ENCODE data around the gene ITLN1.
A peak's percentile ranks its signal among the peaks of the same experiment; 100 is the strongest.
"Not testable (repeated sequence)": the region's sequence is repeated elsewhere in the genome, so short reads cannot be mapped to it uniquely, and the experiment has no call there.

The ITLN1 gene

GRCh38 chr1:160885042-160885441, at the start of gene ITLN1:
TSS of gene ITLN1 (minus strand) at chr1:160885180. CDS start at chr1:160884877, 303 bp downstream.
- DNase-seq: no peak

- not testable (repeated sequence) for DNase-seq
These were observed 48.3 kb upstream of the ITLN1 start for GRCh38 chr1:160933305-160933704.

- no peak for DNase-seq
These were observed 40.8 kb upstream of the ITLN1 start for GRCh38 chr1:160925652-160926244.

- DNase-seq: no peak
These were observed 40.0 kb upstream of the ITLN1 start for GRCh38 chr1:160924791-160925651.

- DNase-seq: no peak
These were observed 31.7 kb upstream of the ITLN1 start for GRCh38 chr1:160916666-160917065.

GRCh38 chr1:160913229-160913628, 28.2 kb upstream of the ITLN1 start:
- DNase-seq: not testable (repeated sequence)

GRCh38 chr1:160911925-160912324, 26.9 kb upstream of the ITLN1 start:
- DNase-seq: no peak

GRCh38 chr1:160911441-160911840, 26.5 kb upstream of the ITLN1 start:
- DNase-seq: no peak

- DNase-seq: no peak
These were observed 25.3 kb upstream of the ITLN1 start for GRCh38 chr1:160910170-160910750.

- DNase-seq: no peak
These were observed 23.0 kb upstream of the ITLN1 start for GRCh38 chr1:160907976-160908375.

GRCh38 chr1:160905617-160905989, 20.6 kb upstream of the ITLN1 start:
- no peak for DNase-seq

GRCh38 chr1:160904783-160905616, 20.0 kb upstream of the ITLN1 start:
- no peak for DNase-seq

GRCh38 chr1:160902251-160902650, 17.3 kb upstream of the ITLN1 start:
- not testable (repeated sequence) for DNase-seq

- DNase-seq: no peak
These were observed 16.8 kb upstream of the ITLN1 start for GRCh38 chr1:160901768-160902167.

GRCh38 chr1:160900683-160901082, 15.7 kb upstream of the ITLN1 start:
- DNase-seq: not testable (repeated sequence)

GRCh38 chr1:160894368-160895135, 9.6 kb upstream of the ITLN1 start:
- not testable (repeated sequence) for DNase-seq

GRCh38 chr1:160891474-160891873, 6.5 kb upstream of the ITLN1 start:
- DNase-seq: no peak

GRCh38 chr1:160888926-160889325, 3.9 kb upstream of the ITLN1 start:
- DNase-seq: no peak

GRCh38 chr1:160887071-160887470, 2.1 kb upstream of the ITLN1 start:
- peak; percentile 25 to 36 for DNase-seq

- DNase-seq: peak; percentile 23 to 31
These were observed 401 bp downstream of the ITLN1 start for GRCh38 chr1:160884579-160884978.

- DNase-seq: peak; percentile 61 to 62
These were observed 1.1 kb downstream of the ITLN1 start for GRCh38 chr1:160883581-160884513.

Measured in AML-193 (cell line).